ENCODE results near the gene ASB3.
"Not testable (repeated sequence)": the region's sequence is repeated elsewhere in the genome, so short reads cannot be mapped to it uniquely, and the experiment has no call there.

The ASB3 gene

DNA sequence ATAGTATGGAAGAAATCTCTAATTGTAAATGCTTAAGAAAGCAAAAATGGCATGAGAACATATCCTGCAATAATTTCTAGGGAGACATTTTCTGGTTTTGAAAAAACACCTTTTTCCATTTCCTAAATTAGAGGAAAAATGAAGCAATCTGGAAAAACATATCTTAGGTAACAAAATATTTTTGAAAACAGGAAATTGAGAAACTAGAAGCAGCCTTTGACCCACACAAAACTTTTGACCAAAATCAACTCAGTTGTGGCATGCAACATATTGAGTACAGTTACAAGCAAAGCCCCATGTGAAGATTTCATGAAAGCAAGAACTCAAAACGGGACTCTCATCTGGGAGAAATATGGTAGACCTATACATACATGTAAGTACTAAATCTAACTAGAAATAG, 47.7 kb downstream of the ASB3 start:
- no peak for DNase-seq

DNA sequence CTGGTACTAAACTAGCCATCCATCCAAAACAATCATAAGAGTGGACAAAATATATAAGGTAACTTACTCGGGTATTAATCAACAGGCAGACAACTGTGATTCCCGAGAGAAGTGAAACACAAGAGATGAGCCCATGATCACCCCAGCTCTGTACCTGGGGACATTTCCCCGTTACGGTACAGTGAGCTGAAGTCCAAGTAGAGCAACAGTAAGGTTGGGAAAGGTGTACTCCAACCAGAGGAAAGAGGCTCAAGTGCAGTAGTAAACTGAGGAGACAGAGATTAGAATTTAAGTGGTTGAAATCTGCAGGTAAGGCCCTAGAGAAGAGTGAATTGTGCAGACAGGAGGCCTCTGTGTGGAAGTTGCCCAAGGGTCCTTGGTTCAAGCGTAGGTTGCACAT, 49.7 kb downstream of the ASB3 start:
- no peak for DNase-seq

DNA sequence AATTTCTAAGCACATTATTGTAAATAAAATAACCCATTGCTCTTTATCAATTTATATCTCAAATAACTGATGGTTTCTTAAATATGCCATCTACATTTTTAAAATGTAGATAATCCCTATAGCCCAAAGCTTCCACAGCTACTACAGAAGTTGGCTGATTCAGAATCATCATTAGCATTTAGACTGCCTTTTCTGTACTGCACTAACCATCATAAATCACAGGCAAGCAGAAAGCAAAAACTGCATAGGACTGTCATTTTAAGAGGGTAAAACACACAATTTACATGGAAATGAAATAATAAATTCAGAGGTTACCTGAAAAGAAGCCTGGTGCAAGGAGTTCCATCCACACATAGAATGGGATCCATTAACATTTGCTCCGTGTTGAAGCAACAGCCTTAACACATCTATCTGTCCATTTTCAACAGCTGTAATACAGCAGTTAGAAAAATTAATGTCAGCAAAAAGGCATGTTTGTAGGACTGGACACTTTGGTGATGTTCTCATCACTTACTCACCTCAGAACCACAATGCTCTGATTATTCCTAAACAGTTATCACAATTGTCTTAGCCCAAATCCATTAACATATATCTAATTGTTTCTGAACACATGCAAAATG, 57.5 kb downstream of the ASB3 start:
- no peak for DNase-seq

- no peak for DNase-seq
Measured at GRCh38 chr2:53727921-53728320, 58.8 kb downstream of the ASB3 start.

- no peak for DNase-seq
Measured at GRCh38 chr2:53725662-53726061, 61.1 kb downstream of the ASB3 start.

- no peak for DNase-seq
Measured at GRCh38 chr2:53724536-53724935, 62.2 kb downstream of the ASB3 start.

- not testable (repeated sequence) for DNase-seq
Measured at GRCh38 chr2:53720944-53721343, 65.8 kb downstream of the ASB3 start.

- no peak for DNase-seq
Measured at GRCh38 chr2:53715568-53715967, 71.2 kb downstream of the ASB3 start.

GRCh38 chr2:53711271-53711780, 75.4 kb downstream of the ASB3 start:
- no peak for DNase-seq

GRCh38 chr2:53708988-53709387, 77.8 kb downstream of the ASB3 start:
- DNase-seq = no peak

- DNase-seq = no peak
Measured at GRCh38 chr2:53701221-53701620, 85.5 kb downstream of the ASB3 start.

- no peak for DNase-seq
Measured at GRCh38 chr2:53697686-53698085, 89.1 kb downstream of the ASB3 start.

DNA sequence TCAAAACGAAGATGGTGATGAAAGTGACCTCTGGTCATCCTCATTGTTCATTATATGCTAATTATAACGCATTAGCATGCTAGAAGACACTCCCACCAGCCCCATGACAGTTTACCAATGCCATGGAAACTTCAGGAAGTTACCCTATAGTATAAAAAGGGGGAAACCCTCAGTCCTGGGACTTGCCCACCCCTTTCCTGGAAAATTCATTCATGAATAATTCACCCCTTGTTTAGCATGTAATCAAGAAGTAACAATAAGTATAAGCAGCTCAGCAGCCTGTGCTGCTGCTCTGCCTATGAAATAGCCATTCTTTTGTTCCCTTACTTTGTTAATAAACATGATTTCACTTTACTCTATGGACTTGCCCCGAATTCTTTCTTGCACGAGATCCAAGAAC, 89.7 kb downstream of the ASB3 start:
- DNase-seq = no peak

- DNase-seq = no peak
Measured at GRCh38 chr2:53695575-53695974, 91.2 kb downstream of the ASB3 start.

DNA sequence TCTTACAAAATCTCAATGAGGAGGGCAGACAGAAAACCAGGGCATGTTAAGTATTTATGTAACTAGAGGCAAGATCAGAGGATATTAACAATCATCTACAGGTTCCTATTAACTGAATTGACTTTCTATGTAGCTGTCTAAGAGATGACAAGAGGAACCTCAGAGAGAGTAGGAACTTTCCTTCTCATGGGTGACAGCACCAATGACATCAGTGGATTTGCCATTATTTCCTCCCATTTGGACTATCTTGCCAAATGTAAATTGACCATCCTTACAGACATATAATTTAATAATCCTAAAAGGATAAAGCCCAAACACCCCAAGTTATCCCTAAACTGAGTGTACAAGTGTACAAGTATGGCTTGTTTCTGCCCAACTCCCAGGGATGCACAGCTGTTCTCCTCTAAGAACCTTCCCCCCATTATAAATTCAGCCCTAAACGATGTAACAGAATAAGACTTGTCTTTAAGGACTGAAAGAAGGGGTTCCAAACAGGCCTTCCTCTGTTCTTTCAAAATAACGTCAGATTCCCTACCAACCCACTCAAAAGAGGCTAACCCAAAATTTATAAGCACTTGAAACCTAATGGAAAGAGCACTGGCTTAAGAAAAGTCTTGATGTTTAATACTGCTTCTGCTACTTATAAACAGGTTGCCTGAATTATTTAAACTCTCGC, 92.5 kb downstream of the ASB3 start:
- DNase-seq = no peak

GRCh38 chr2:53690876-53691275, 95.9 kb downstream of the ASB3 start:
- no peak for DNase-seq

DNA sequence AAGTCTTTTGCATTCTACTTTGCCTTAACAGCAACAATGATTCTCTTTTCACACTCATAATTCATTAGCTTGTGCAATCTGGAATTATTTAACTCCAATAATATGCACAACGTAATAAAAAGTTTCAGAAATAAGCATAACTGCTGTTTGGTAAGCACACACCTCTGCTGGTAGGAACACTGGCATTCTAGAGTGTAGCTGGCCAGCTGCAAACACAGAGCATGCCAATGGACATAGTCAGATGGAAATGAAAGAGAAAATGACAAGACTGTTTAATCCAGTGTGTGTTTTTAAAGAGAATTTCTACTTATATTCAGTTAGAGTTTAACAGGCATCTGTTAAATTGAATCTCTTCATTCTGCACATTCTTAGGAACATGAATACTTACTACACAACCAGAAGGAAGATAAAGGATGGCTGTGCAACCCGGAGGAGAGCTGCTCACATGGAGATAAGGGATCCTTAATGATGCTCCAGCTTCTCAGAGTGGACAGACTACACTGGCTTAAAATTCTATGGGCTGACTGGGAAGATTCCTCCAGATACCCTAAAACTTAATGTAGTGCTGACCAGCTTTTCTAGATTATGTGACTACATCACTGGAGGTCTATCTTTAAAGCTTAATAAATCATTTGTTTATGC, 113.8 kb downstream of the ASB3 start:
- DNase-seq = no peak

- DNase-seq = no peak
Measured at GRCh38 chr2:53670331-53670730, 116.4 kb downstream of the ASB3 start.

DNA sequence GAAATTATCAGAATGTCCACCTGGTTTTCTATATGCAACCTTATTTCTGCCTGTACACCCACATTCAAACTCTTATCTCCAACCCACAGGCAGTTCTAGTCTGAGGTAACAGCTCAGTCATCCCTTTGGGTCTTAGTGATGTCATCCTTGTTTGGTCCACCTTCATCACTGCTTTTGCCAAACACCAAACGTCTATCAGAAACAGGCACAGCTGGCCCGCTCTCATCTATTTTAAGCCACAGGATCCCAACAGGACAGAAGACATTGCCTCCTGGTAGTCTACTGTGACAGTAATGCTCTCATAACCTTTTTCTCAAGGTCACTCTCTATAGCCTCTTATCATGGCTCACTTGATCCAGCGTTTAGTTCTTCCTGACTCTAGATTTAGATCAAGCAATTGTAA, 118.1 kb downstream of the ASB3 start:
- no peak for DNase-seq

GRCh38 chr2:53667130-53667529, 119.6 kb downstream of the ASB3 start:
- not testable (repeated sequence) for DNase-seq

- DNase-seq = no peak
Measured at GRCh38 chr2:53660886-53661285, 125.9 kb downstream of the ASB3 start.

- not testable (repeated sequence) for DNase-seq
Measured at GRCh38 chr2:53658474-53658873, 128.3 kb downstream of the ASB3 start.

DNA sequence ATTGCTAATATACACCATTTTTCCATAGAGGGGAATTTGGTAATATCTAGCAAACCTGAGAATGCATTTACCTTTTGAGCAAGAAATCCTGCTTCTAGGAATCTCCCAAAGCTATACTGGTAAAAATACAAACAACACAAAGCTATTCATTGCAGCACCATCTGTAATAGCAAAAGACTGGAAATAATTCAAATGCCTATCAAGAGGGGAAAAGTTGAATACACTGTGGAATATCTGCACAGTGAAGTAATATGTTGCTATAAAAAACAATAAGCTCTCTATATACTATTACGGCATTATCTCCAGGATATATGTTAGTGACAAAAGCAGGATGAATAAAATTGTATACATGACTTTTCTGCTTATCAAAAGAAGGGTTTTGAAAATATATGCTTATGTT, 131.5 kb downstream of the ASB3 start:
- no peak for DNase-seq

Data from amygdala (tissue), 56 donors.